ENCODE data around the gene STK33.

STK33 gene

DNA sequence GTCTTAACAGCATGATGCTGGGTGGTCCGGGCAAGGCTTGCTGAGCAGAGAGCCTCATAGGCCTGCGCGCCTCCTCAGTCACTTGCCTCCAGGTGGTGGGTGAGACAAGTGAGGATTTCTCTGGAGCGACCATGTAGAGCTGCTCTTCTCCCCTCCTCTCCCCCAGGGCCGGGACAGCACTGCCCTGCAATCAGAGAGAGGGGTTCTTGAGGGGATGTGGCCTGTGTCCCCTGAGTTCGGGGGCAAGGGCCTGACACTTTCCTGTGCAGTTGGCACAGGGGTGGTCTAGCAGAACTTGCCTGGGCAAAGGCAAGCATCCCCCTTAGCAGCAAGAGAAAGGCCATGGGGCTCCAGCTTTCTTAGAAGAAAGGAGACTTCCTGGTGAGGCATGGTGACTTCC, 234.5 kb downstream of the STK33 start:
- H3K4me3 ChIP-seq (ENCODE audit: low read depth, low read length), result no peak overlapping the region
- no peak for DNase-seq (ENCODE audit: low read depth)
- TF ChIP-seq, protein P1, sequence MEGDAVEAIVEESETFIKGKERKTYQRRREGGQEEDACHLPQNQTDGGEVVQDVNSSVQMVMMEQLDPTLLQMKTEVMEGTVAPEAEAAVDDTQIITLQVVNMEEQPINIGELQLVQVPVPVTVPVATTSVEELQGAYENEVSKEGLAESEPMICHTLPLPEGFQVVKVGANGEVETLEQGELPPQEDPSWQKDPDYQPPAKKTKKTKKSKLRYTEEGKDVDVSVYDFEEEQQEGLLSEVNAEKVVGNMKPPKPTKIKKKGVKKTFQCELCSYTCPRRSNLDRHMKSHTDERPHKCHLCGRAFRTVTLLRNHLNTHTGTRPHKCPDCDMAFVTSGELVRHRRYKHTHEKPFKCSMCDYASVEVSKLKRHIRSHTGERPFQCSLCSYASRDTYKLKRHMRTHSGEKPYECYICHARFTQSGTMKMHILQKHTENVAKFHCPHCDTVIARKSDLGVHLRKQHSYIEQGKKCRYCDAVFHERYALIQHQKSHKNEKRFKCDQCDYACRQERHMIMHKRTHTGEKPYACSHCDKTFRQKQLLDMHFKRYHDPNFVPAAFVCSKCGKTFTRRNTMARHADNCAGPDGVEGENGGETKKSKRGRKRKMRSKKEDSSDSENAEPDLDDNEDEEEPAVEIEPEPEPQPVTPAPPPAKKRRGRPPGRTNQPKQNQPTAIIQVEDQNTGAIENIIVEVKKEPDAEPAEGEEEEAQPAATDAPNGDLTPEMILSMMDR (IDR thresholded peaks at IDR 0.05; ENCODE audit: control insufficient read depth, extremely low read depth, insufficient read depth), result no peak

DNA sequence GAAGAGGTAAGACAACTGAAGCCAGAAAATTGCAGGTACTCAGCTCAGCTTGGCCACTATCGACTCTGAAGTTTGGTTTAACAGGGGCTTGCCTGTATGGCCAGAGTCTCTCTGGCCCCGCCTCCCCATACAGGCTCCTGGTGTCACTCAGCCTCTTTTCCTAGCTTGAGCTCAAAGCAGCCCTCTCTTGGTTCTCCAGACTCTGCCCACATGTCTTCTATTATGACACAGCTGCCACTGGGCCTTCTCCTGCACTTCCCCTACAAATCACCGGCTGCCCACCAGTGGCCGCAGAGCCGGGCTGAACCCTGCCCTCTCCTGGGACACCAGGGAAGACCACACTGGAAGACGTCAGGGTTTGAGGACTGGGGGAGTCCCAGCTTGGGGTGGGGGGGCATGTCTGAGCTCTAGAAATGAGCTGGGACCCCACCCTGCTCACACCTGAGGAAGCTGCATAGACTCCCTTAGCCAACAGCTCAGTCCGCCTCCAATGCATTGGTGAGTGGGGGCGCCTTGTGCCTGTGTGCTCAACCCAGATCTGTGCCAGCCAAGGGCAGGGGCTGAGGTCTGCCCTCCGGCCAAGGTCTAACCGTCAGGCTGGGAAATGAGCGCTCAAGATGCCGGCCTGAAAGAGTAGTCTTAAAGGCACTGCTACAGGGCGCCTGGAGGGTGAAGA, 236.0 kb downstream of the STK33 start:
- TF ChIP-seq, protein P1 (IDR thresholded peaks at IDR 0.05; ENCODE audit: control insufficient read depth, extremely low read depth, insufficient read depth), result no peak
- DNase-seq (ENCODE audit: low read depth), result no peak

DNA sequence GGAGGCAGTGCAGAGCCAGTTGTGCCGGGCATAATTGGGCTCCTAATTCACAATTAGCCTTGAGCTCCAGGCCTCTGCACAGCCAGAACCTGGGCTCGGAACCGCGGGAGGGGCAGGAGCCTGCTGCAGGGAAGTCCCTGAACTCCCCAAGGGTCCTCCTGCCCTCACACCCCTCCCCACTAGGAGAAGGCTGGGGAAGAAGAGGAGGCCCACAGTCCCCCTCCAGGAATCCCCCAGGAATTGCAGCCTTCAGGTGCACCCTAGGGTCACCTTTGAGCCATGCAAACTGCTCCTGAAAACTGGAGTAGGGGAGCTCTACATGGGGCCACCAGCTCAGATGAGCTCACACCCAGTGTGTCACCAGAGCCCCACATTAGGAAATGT, 236.5 kb downstream of the STK33 start:
- TF ChIP-seq, protein P1 (IDR thresholded peaks at IDR 0.05; ENCODE audit: control insufficient read depth, extremely low read depth, insufficient read depth), result no peak
- H3K4me3 ChIP-seq (ENCODE audit: low read depth, low read length), result no peak overlapping the region
- no peak for DNase-seq (ENCODE audit: low read depth)

More for the DNA sequence above, 236.0 kb downstream of the STK33 start:
- no peak overlapping the region for H3K4me3 ChIP-seq (ENCODE audit: low read depth, low read length)

DNA sequence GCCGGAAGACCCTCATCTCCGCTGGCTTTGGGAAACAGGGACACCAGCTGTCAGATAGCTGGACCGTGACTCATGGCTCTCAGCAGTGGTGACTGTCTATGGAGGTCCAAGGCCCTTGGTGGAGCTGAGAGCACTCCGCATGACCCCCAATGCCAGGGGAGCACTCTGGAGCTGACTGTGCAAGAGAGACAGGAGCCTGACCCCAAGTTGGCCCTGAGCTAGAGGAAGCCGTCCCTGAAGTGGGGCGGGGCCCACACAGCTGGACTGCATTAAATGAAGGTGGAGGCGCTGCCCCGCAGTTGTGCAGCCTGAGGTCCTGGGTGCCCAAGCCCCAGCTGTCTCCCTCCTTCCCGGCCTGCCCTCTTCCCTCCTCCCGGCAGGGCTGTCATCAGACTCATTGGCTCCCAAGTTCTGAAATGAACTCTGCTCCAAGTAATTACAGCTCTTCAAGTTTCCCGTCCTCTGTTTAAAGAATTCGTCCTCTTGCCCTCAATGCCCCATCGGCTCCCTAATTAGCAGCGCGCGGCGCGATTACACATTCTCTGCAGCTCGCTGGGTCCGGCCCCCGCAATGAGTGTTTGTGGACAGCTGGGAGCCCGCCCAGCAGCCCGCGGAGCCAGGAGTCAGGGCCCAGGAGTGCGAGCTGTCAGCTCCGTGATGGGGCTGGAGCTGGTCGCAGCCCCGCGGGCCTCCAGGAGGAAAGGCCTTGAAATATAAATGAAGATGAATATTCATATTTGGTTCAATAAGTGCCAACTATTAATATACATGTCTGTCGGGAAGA, 237.1 kb downstream of the STK33 start:
- TF ChIP-seq, protein P1 (IDR thresholded peaks at IDR 0.05; ENCODE audit: control insufficient read depth, extremely low read depth, insufficient read depth), result no peak
- no peak for DNase-seq (ENCODE audit: low read depth)
- H3K4me3 ChIP-seq (ENCODE audit: low read depth, low read length), result no peak overlapping the region

DNA sequence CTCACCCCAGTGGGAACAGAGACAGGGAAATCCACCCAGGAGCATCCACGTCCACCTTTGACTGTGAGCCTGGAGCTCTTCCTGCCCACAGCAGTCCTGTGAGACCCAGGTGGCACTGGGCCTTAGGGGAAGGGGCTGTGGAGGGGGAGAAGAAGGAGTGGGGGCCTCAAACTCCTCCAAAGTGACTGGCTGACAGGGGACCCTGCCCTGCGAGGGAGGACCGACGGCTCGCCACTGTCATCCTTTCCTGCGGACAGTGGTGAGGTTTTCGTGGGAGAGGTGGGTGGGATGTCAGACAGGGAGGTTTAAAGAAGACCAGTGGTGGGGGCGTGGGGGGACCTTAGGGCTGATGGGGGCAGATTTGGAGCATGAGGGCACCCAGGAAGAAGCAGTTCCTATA, 237.8 kb downstream of the STK33 start:
- TF ChIP-seq, protein P1 (IDR thresholded peaks at IDR 0.05; ENCODE audit: control insufficient read depth, extremely low read depth, insufficient read depth), result no peak
- no peak for DNase-seq (ENCODE audit: low read depth)
- no peak overlapping the region for H3K4me3 ChIP-seq (ENCODE audit: low read depth, low read length)

DNA sequence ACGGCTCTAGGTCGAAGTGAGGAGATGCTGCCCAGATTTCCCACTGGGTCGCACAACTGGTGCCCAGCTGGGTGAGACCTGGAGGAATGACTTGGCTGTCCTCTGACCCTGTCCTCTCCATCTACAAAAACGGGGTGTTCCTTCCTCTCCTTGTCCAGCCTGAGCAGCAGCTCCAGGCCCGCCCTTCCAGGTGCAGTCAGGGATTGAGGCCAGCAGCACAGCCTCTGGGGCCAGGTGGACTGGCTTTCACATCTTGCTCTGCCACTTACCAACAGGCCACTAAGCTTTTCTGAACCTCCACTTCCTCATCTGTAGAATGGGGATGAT, 238.6 kb downstream of the STK33 start:
- TF ChIP-seq, protein P1 (IDR thresholded peaks at IDR 0.05; ENCODE audit: control insufficient read depth, extremely low read depth, insufficient read depth), result no peak
- H3K4me3 ChIP-seq (ENCODE audit: low read depth, low read length), result no peak overlapping the region
- DNase-seq (ENCODE audit: low read depth), result no peak

All from LNCaP clone FGC (cell line).